Endothelial cell of umbilical vein (primary cell): Measurements from ENCODE around the gene HMG20B. TPM values are rescaled to one million over a fixed set of nuclear protein-coding genes. Genes with fewer than 3 reads are reported as not detected.

Experiments used
- BruUV-seq: library from RNA; stranded (reverse); fragments of 400-500 nt; replicated peaks from 2 replicates; lab custom pipeline; 2021; lab: Mats Ljungman, UMichigan
- CTCF ChIA-PET: fragments of 300-600, 350-600 bp; sonication (Branson Sonifier 250); formaldehyde crosslinking; loops from one replicate; lab custom pipeline; 2021; ENCODE audit warnings: antibody characterized with exemption, inconsistent platforms; lab: Charles Lee
- POLR2A ChIA-PET: fragments of 300-600, 350-600 bp; sonication (Branson Sonifier 250); formaldehyde crosslinking; loops from one replicate; lab custom pipeline; 2021; ENCODE audit warnings: antibody characterized with exemption, inconsistent platforms; lab: Charles Lee
- DNase-seq: peaks from one replicate; pipeline ENCODE4 v3.0.0-alpha.2; 2011; ENCODE audit warnings: low read depth, low spot score
- FAIRE-seq: peaks from 2 replicates; lab custom pipeline; 2011; peaks lifted over from hg19 to GRCh38; lab: Jason Lieb, UNC
- H2AFZ ChIP-seq: 2 replicates; pipeline ENCODE4 v1.6.0; 2012; ENCODE audit warnings: low read depth, low read length, control low read depth, inconsistent platforms
- H3K27ac ChIP-seq: 2 replicates; pipeline ENCODE4 v1.5.1; 2011; ENCODE audit warnings: low read depth, mild to moderate bottlenecking, control low read depth, low read length, moderate library complexity; ENCODE audit not compliant: insufficient read depth
- H3K27me3 ChIP-seq, 2 experiments: 2 replicates each; pipeline versions ENCODE4 v1.6.0 to v1.6.1; 2011; ENCODE audit warnings: low read length in 2 of 2, mixed read lengths in 1 of 2; ENCODE audit not compliant: control insufficient read depth in 2 of 2, insufficient read depth in 2 of 2
- H3K36me3 ChIP-seq, 2 experiments: 2 replicates in 1 of 2; 3 replicates in 1 of 2; pipeline ENCODE4 v1.5.1; 2011; ENCODE audit warnings: low read length in 2 of 2, mild to moderate bottlenecking in 1 of 2, moderate library complexity in 1 of 2; ENCODE audit not compliant: control insufficient read depth in 2 of 2, insufficient read depth in 2 of 2; ENCODE audit errors: extremely low read depth in 1 of 2
- H3K4me1 ChIP-seq: 3 replicates; pipeline ENCODE4 v1.5.1; 2011; ENCODE audit warnings: mild to moderate bottlenecking, low read length; ENCODE audit not compliant: control insufficient read depth, insufficient read depth; ENCODE audit errors: extremely low read depth
- H3K4me2 ChIP-seq: 2 replicates; pipeline ENCODE4 v1.6.1; 2011; ENCODE audit warnings: low read length, control low read depth, mixed read lengths; ENCODE audit not compliant: insufficient read depth
- H3K4me3 ChIP-seq, 3 experiments: fragments of 200-600 bp in 1 of 3; sonication (generic), shearing (Covaris generic) in 1 of 3; replicated peaks in 1 of 3; 2 replicates each; pipeline ENCODE4 v1.5.1; 2011 to 2016; ENCODE audit warnings: control low read depth in 3 of 3, low read length in 3 of 3, mild to moderate bottlenecking in 2 of 3, inconsistent platforms in 1 of 3, low read depth in 1 of 3, moderate library complexity in 1 of 3; ENCODE audit not compliant: insufficient read depth in 1 of 3
- H3K79me2 ChIP-seq: 2 replicates; pipeline ENCODE4 v1.6.0; 2012; ENCODE audit warnings: low read length, inconsistent platforms; ENCODE audit not compliant: control insufficient read depth, insufficient read depth
- H3K9ac ChIP-seq: replicated peaks from 2 replicates; pipeline ENCODE3; 2011; ENCODE audit warnings: low read length, control low read depth; ENCODE audit not compliant: insufficient read depth; ENCODE audit errors: extremely low read depth
- H3K9me1 ChIP-seq: replicated peaks from 3 replicates; pipeline ENCODE4 v1.6.0; 2011; ENCODE audit warnings: mild to moderate bottlenecking, low read length; ENCODE audit not compliant: control insufficient read depth, insufficient read depth; ENCODE audit errors: extremely low read depth
- H3K9me3 ChIP-seq: replicated peaks from 2 replicates; pipeline ENCODE4 v1.5.1; 2012; ENCODE audit warnings: low read length, inconsistent platforms; ENCODE audit not compliant: control insufficient read depth, insufficient read depth
- H4K20me1 ChIP-seq: replicated peaks from 2 replicates; pipeline ENCODE3; 2011; ENCODE audit warnings: mild to moderate bottlenecking, low read length; ENCODE audit not compliant: control insufficient read depth, insufficient read depth; ENCODE audit errors: extremely low read depth
- FOS ChIP-seq: IDR thresholded peaks from 2 replicates; pipeline ENCODE4 v1.6.1; 2011; ENCODE audit warnings: mild to moderate bottlenecking, low read length, moderate library complexity, borderline replicate concordance; ENCODE audit not compliant: insufficient read depth
- POLR2A ChIP-seq: IDR thresholded peaks from 2 replicates; pipeline ENCODE4 v1.6.1; 2012; ENCODE audit warnings: low read depth, mild to moderate bottlenecking, control low read depth, low read length
- dilution Hi-C: fragments of 300-500 bp; cut with MboI; formaldehyde crosslinking; loops from one replicate; pipeline ENCODE4 v1.15.0; 2019; ENCODE audit warnings: low sequenced_read_pairs; ENCODE audit not compliant: extremely low pct_ligation_motif_present
- intact Hi-C: fragments of 100-400 bp; cut with micrococcal nuclease; formaldehyde crosslinking; loops from one replicate; pipeline ENCODE4 v1.10.0; 2022
- polyA plus RNA-seq, 4 experiments: library from polyadenylated mRNA; depleted of rRNA in 3 of 4; stranded (reverse) in 3 of 4; unstranded in 1 of 4; fragments of >200 nt; gene quantifications; 2 replicates each; pipeline versions ENCODE4 v1.2.1 to v1.2.3, GENCODE V29; 2011 to 2012; ENCODE audit warnings: missing spikeins in 1 of 4
- total RNA-seq: library from RNA; stranded (reverse); gene quantifications from 2 replicates; pipeline ENCODE4 v1.2.3, GENCODE V29; 2021
- TF ChIP-seq, protein P1 (sequence below), 2 donors: IDR thresholded peaks; 1 replicate in 1 of 2; 2 replicates in 1 of 2; pipeline ENCODE4 v1.5.1; 2011; ENCODE audit warnings: low read length in 2 of 2, mild to moderate bottlenecking in 2 of 2, moderate library complexity in 2 of 2, control low read depth in 1 of 2, inconsistent platforms in 1 of 2, low read depth in 1 of 2; ENCODE audit not compliant: insufficient read depth in 1 of 2; ENCODE audit errors: extremely low read depth in 1 of 2

HMG20B gene
- total and polyA plus RNA-seq, 2 donors (not counting 3 experiments of a cell fraction or from before 2014, with no cell fraction given), result 53.2 to 98.2 TPM

DNA sequence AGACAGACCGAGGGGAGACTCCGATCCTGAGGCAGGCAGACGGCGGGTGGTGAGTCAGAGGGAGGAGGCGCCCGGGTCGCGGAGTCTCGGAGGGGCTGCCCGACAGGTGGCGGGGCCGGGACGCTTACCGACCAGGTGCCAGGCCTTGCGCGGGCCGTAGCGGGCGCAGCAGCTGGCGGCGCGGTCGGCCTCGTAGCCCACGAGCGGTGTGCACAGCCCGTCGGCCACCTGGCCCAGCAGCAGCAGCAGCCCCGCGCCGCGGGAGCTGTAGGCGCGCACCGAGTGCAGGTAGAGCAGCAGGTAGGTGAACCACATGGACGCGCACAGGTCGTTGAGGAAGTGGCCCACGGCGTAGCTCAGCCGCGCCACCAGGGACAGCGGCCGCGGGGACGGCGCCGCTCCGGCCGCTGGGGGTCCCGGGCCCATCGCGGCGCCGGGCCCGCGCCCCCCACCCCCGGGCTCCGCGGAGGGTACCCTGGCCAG, 15.7 kb upstream of the HMG20B start:
- peak overlapping the region; percentile 52 for H3K9ac ChIP-seq
- peak; percentile 35 for FAIRE-seq

More for the DNA sequence above, 15.7 kb upstream of the HMG20B start:
- Histone ChIP-seq H3K4me3 (peak overlapping the region; percentile 49 to 63 (median 58)), H3K9me1 (no peaks in the 10 kb centered on the region), H3K9me3 (no peaks in the 10 kb centered on the region), H3K27ac (peak overlapping the region; percentile 21), H3K27me3 (no peaks in the 10 kb centered on the region), H3K4me2 (peak overlapping the region; percentile 69), H3K4me1 (peaks cover 25% of the 10 kb centered on the region), H4K20me1 (no peaks in the 10 kb centered on the region), H3K36me3 (no peaks in the 10 kb centered on the region), H2AFZ (peak overlapping the region; percentile 30), H3K79me2 (peaks cover 38% of the 10 kb centered on the region)
- dilution Hi-C loops, result no loop called here
- ChIA-PET CTCF (interaction anchor here (0.5 to 6.4 kb wide), 6 partner anchors 11 to 51 kb away, joined by 3 to 34 read pairs (median 8); partner anchors contain the start of gene GIPC3), POLR2A (interaction anchor here (1.5 kb wide), 1 partner anchor 17 kb away, joined by 6 read pairs; no protein-coding TSS in a partner anchor)
- DNase-seq, result peak; percentile 40
- TF ChIP-seq FOS, result peak; percentile 19
- TF ChIP-seq, protein P1, sequence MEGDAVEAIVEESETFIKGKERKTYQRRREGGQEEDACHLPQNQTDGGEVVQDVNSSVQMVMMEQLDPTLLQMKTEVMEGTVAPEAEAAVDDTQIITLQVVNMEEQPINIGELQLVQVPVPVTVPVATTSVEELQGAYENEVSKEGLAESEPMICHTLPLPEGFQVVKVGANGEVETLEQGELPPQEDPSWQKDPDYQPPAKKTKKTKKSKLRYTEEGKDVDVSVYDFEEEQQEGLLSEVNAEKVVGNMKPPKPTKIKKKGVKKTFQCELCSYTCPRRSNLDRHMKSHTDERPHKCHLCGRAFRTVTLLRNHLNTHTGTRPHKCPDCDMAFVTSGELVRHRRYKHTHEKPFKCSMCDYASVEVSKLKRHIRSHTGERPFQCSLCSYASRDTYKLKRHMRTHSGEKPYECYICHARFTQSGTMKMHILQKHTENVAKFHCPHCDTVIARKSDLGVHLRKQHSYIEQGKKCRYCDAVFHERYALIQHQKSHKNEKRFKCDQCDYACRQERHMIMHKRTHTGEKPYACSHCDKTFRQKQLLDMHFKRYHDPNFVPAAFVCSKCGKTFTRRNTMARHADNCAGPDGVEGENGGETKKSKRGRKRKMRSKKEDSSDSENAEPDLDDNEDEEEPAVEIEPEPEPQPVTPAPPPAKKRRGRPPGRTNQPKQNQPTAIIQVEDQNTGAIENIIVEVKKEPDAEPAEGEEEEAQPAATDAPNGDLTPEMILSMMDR (IDR thresholded peaks at IDR 0.05; ENCODE audit: extremely low read depth in 1 of 2, insufficient read depth in 1 of 2, low read depth in 1 of 2, low read length in 2 of 2), result peak in 1 of 2 donors; percentile 0
- no peak for TF ChIP-seq POLR2A
- intact Hi-C loops, result loop anchor here (1.0 kb wide), 1 partner anchor 15 kb away; the partner anchor contains the start of gene HMG20B
- no TSS peak for BruUV-seq
